ENCODE data around the gene TUBA3D. TPM values are rescaled to one million over a fixed set of nuclear protein-coding genes. Genes with fewer than 3 reads are reported as not detected.
"Not testable (repeated sequence)": the region's sequence is repeated elsewhere in the genome, so short reads cannot be mapped to it uniquely, and the experiment has no call there.

The TUBA3D gene
- total RNA-seq, 1 experiment from 2014 or later: not detected

- intact Hi-C loops (cut with micrococcal nuclease; ENCODE audit: unreplicated experiment): no loop called here
- Histone ChIP-seq H3K27me3 (ENCODE audit: control insufficient read depth, insufficient read depth, low read length) (peaks cover 33% of the 10 kb centered on the region), H3K27ac (ENCODE audit: low read length) (no peak overlapping the region), H3K4me3 (ENCODE audit: low read depth in 2 of 2, low read length in 2 of 2) (no peak overlapping the region), H3K36me3 (ENCODE audit: control insufficient read depth, insufficient read depth, low read length) (no peaks in the 10 kb centered on the region), H3K4me1 (ENCODE audit: control insufficient read depth, insufficient read depth, low read length) (no peaks in the 10 kb centered on the region), H3K9me3 (ENCODE audit: control insufficient read depth, insufficient read depth, low read depth, low read length) (no peaks in the 10 kb centered on the region)
- BruUV-seq (replicated peaks): no TSS peak
- ChIA-PET CTCF (no interaction called here), POLR2A (no interaction called here)
- no peak for TF ChIP-seq CTCF (IDR thresholded peaks at IDR 0.05)
- no peak for TF ChIP-seq TCF7L2 (IDR thresholded peaks at IDR 0.05; ENCODE audit: low read depth, low read length)
- no peak for TF ChIP-seq POLR2AphosphoS5 (IDR thresholded peaks at IDR 0.05; ENCODE audit: low read depth, low read length)
- TF ChIP-seq REST (IDR thresholded peaks at IDR 0.05; ENCODE audit: insufficient read depth in 1 of 2, low read depth in 2 of 2, low read length in 1 of 2): no peak
- TF ChIP-seq SIN3A (IDR thresholded peaks at IDR 0.05; ENCODE audit: borderline replicate concordance, insufficient read depth, low read depth, low read length): no peak
- no peak for DNase-seq (ENCODE audit: low read depth, low spot score)
- ATAC-seq: no peak
- in situ Hi-C loops (cut with HindIII; ENCODE audit: low pct_unique_long_range_greater_than_20kb, low sequenced_read_pairs): no loop called here
Measured at GRCh38 chr2:131431336-131431735, 44.6 kb upstream of the TUBA3D start.

- H3K4me3 ChIP-seq (ENCODE audit: low read depth in 2 of 2, low read length in 2 of 2); intact Hi-C loops (cut with micrococcal nuclease; ENCODE audit: unreplicated experiment); POLR2A ChIA-PET; H3K27ac ChIP-seq (ENCODE audit: low read length); in situ Hi-C loops (cut with HindIII; ENCODE audit: low pct_unique_long_range_greater_than_20kb, low sequenced_read_pairs); H3K27me3 ChIP-seq (ENCODE audit: control insufficient read depth, insufficient read depth, low read length); DNase-seq (ENCODE audit: low read depth, low spot score); H3K4me1 ChIP-seq (ENCODE audit: control insufficient read depth, insufficient read depth, low read length); CTCF ChIA-PET; ATAC-seq; H3K9me3 ChIP-seq (ENCODE audit: control insufficient read depth, insufficient read depth, low read depth, low read length); BruUV-seq (replicated peaks); H3K36me3 ChIP-seq (ENCODE audit: control insufficient read depth, insufficient read depth, low read length): not testable (repeated sequence)
Measured at GRCh38 chr2:131440742-131441468, 35.0 kb upstream of the TUBA3D start.

GRCh38 chr2:131444736-131445514 lies 31.0 kb upstream of the TUBA3D start:
- H3K4me1 ChIP-seq (ENCODE audit: control insufficient read depth, insufficient read depth, low read length); BruUV-seq (replicated peaks); in situ Hi-C loops (cut with HindIII; ENCODE audit: low pct_unique_long_range_greater_than_20kb, low sequenced_read_pairs); H3K27ac ChIP-seq (ENCODE audit: low read length); H3K9me3 ChIP-seq (ENCODE audit: control insufficient read depth, insufficient read depth, low read depth, low read length); POLR2A ChIA-PET; DNase-seq (ENCODE audit: low read depth, low spot score); CTCF ChIA-PET; H3K36me3 ChIP-seq (ENCODE audit: control insufficient read depth, insufficient read depth, low read length); ATAC-seq; intact Hi-C loops (cut with micrococcal nuclease; ENCODE audit: unreplicated experiment); H3K27me3 ChIP-seq (ENCODE audit: control insufficient read depth, insufficient read depth, low read length); H3K4me3 ChIP-seq (ENCODE audit: low read depth in 2 of 2, low read length in 2 of 2): not testable (repeated sequence)

- H3K9me3 ChIP-seq (ENCODE audit: control insufficient read depth, insufficient read depth, low read depth, low read length); POLR2A ChIA-PET; ATAC-seq; BruUV-seq (replicated peaks); H3K4me3 ChIP-seq (ENCODE audit: low read depth in 2 of 2, low read length in 2 of 2); H3K27me3 ChIP-seq (ENCODE audit: control insufficient read depth, insufficient read depth, low read length); DNase-seq (ENCODE audit: low read depth, low spot score); CTCF ChIA-PET; H3K4me1 ChIP-seq (ENCODE audit: control insufficient read depth, insufficient read depth, low read length); intact Hi-C loops (cut with micrococcal nuclease; ENCODE audit: unreplicated experiment); H3K36me3 ChIP-seq (ENCODE audit: control insufficient read depth, insufficient read depth, low read length); in situ Hi-C loops (cut with HindIII; ENCODE audit: low pct_unique_long_range_greater_than_20kb, low sequenced_read_pairs); H3K27ac ChIP-seq (ENCODE audit: low read length): not testable (repeated sequence)
Measured at GRCh38 chr2:131445515-131445797, 30.5 kb upstream of the TUBA3D start.
